GM18517 (cell line): ENCODE measurements around the gene ATP2A3.

Experiments used
- ATAC-seq: cut with Tn5 transposase; IDR thresholded peaks from one replicate; pipeline ENCODE4 v1.9.1; 2021; ENCODE audit warnings: mild to moderate bottlenecking, moderate library complexity; ENCODE audit not compliant: unreplicated experiment

The ATP2A3 gene

DNA sequence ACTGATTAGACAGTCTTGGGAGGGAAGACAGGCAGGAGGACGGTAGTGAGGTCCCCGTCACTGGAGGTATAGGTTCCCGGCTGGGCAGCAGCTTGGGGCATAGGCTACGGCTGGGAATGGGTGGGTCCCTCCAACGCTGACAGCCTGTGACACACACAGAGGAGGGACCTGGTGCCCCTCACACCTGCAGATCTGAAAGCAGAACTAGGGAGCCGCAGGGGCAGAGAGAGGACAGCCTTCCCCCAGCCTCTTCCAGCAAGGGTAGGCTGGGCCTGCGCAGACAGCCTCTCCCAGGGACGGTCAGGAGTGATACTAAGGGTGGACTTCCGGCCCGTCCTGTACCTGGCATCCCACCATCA lies 49.9 kb downstream of the ATP2A3 start:
- ATAC-seq, result peak; percentile 51

DNA sequence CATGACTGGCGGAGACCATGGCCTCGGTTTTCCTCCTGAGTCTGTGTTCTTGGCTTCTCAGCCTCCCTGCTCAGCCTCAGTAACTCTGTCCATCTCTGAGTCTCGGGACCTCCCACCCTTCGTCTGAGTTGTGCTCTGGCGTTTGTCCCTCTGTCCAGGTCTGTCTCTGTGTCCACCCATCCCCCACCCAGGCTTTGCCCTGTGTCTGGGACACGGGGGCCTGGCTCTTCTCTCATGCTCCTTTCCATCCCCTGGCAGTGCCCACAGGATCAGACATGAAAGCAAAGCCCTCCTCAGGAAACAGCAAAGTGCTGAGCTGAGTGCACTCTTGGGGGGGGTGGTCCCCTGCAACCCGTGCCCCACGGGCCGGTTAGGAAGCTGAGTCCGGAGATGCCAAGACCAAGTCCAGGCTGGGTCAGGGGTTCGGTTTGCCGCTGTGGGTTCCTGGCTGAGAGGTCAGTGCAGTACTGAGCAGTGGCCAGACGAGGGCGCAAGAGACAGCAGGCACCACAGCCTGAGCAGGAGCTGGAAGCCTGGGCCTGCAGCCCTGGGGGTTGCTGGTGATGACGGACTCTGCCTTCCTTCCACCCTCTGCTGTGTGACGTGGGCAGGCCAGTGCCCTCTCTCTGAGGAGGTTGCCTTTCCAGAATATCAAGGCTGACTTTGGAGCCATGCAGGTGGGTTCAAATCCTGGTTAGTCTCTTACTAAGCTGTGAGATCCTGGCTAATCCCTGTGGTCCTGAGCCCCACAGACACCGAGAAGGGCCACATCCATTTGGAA lies 50.5 kb downstream of the ATP2A3 start:
- ATAC-seq, result peak; percentile 51

DNA sequence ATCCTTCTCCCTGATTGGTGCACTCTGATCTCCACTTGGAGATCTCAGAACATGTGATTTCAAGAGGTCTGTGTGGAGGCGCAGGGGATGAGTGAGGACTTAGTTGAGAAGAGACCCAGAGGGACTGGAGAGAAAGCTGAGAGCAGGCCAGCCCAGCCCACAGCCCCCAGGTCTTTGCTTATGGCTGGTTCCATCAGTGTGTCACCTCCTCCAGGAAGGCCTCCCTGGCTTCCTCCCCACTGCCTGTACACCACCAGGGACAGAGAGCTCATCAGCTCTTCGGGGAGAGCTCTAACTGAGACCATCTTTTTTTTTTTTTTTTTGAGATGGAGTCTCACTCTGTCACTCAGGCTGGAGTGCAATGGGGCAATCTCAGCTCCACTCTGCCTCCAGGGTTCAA lies 51.4 kb downstream of the ATP2A3 start:
- no peak for ATAC-seq

DNA sequence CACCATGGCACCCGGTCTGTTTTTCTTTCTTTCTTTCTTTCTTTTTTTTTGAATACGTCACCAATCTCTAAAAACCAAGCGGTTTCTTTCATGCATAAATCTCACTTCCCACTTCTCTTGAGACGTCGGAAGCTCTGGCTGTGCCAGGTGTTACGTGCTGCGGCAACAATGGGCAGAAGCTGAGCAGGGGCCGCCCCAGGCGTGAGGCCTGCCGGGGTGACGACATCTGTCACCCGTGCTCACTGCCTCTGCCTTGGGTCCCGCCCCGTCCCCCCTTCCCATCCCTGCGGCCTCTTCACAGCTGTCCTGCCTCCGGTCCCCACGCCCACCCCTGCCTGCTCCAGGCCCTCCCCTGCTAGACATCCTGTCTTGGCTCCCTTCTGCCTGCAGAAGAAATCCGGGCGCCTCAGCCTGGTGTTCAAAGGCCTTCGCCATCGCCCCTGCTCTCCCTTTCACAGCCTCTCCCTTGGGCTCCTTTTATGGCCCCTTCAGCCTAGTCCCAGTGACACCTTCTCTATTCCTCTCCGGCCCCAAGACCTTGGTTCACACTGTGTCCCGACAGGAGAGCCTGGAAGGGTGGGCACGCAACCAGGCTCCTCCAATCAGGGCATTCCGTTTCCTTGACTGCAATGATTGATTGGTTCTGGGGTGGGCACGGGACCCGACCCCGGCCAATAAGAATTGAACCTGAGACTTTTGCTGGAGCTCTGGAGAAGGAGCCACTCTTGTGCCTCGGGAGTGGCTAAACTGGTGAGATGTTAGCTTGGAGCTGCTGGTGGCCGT lies 52.8 kb downstream of the ATP2A3 start:
- peak; percentile 57 for ATAC-seq

DNA sequence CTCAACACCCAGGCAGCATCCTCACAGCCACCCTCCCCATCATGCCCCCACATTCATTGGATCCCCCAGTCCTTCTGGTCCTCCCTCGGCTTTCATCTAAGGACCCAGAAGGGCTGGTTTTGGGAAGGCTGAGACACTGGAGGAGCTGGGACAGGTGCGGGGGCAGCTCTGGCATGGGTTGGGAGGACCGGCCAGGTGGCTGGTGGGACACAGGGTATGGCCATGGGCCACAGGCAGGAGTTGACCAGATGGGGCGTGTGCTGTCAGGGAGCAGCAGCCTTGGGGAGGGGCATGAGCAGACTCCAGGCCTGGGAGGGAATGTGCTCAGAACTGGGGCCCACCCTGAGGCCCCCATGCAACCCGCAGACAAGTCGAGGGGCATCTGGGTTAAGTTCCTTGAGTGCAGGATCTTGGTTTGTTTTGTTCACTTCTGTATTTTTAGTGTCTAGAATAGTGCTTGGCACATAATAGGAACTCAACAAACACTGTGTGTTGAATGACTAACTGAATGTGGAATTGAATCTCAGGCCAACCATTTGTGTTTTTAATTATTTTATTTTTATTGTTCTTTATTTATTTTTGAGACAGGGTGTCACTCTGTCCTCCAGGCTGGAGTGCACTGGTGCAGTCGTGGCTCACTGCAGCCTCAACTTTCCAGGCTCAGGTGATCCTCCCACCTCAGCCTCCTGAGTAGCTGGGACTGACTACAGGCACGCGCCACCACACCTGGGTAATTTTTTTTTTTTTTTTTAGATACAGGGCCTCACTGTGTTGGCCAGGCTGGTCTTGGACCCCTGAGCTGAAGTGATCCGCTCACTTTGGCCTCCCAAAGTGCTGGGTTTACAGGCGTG lies 53.6 kb downstream of the ATP2A3 start:
- no peak for ATAC-seq

DNA sequence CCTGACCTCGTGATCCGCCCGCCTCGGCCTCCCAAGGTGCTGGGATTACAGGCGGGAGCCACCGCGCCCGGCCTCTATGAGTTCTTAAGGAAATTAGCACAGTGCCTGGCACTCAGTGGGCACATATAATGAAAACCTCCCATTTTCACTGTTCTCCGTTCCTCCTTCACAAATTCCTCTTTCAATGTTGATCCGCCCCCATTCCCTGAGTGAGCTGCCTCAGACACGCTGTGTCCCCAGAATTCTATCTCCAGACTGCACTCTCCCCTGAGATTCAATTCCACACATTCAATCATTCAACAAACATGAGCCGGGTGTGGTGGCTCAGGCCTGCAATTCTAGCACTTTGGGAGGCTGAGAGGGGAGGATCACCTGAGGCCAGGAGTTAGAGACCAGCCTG lies 55.0 kb downstream of the ATP2A3 start:
- no peak for ATAC-seq

DNA sequence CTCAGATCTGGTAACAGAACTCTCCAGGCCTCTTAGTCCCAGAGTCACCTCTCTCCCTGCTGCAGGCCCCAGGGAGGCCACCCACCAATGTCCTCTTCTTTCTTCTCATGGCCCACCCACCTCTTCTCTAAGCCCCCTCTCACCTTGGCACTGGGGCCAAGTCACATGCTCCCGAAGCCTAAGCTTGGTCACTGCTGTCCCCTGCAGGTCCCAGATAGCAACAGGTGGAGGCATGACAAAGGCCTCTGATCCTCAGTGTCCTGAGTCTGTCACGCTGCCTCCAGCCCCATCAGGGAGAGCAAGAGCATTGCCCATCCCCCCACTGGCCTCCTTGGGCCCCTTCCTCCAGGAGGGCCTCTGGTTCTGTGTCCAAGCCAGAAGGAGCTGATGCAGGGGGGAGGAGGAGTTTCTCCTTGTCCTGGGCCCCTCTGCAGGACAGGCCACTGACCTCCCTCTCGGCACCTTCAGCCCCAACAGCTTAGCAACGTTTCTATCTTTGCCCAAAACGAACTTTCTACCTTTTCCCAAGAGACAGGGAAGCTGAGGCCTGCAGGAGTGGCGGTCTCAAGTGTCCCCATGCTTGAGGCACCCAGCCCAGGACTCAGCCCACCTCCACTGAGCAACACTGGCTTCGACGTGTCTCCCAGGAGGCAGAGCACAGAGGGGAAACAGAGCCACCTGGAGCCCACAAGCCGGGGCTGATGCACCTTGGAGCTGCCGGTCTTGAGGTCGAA lies 56.6 kb downstream of the ATP2A3 start:
- ATAC-seq, result no peak

DNA sequence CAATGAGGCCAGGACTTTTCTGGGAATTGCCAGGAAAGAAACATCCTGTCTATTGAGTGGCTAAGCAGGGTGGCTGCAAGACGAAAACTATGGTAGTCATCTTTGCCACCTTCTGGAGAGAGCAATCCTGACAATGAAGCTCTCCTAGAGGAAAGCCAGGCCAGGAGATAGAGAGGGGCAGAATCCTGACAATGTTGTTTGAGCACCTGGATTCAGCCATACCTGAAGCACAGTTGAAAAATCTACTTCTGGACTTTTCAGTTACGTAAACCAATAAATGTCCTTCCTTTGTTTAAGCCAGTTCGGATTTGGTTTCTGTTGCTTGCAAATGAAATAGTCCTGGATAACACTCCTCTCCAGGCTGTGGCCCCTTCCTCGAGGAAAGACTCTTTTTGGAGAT lies 57.4 kb downstream of the ATP2A3 start:
- ATAC-seq, result no peak

DNA sequence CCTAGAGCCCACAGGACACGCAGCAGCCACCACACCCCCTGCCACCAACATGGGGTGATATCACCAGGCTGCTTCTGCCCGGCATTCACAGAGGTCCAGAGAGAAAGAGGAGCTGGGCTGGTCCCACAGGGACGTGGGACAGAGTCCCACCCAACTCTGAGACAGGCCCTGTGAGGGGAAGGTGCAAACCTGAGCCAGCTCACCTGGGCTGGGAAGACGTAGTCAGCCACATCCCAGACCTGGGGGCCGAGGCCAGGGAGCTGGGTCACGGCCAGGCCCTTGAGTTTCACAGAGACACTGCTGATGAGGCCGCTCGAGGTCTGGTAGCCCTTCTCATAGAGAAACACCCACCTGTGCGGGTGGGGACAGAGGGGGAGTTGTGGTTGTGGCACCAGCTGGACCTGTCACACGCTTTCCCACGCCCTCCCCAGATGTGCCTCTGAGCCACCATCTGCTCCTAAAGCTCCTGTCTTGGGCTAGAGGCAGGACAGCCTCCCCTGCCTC lies 59.2 kb downstream of the ATP2A3 start:
- ATAC-seq, result no peak

DNA sequence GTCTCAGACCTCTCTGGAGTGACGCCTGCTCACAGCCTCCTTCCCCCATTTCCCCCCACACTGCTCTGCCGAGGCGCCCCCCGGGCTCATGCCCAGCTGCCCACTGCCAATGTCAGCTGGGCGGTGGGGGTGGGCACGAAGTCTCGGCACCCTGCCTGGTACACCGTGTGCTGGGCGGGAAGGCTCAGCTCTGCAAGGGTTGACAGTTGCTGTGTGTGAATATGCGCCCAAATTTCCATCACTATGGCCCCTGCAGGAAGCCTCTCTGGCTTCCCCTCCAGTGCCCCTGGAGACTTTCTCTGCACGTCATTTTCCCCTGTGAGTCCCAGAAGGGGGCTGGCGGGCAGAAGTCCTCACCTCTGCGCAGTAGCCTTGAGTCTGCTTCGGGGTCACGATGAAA lies 59.7 kb downstream of the ATP2A3 start:
- no peak for ATAC-seq

DNA sequence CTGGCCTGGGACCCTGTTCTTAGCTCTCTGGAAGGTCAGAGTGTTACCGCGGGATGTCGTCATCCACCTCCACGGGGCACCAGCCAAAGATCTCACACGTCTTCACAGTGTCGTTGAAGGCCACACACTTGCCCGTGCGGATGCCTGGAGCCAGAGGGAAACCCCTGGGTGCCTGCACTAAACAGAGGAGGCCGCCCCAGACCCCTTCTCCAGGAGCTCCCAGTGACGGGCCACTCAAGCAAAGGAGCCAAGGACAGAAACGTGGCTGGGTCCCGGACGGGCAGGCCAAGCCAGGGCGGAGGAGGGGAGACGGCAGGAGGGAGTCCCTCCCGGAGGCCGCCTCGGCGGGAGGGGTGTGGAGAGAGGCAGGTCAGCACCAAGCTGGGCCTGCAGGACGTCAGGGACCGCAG lies 60.4 kb downstream of the ATP2A3 start:
- ATAC-seq, result no peak

DNA sequence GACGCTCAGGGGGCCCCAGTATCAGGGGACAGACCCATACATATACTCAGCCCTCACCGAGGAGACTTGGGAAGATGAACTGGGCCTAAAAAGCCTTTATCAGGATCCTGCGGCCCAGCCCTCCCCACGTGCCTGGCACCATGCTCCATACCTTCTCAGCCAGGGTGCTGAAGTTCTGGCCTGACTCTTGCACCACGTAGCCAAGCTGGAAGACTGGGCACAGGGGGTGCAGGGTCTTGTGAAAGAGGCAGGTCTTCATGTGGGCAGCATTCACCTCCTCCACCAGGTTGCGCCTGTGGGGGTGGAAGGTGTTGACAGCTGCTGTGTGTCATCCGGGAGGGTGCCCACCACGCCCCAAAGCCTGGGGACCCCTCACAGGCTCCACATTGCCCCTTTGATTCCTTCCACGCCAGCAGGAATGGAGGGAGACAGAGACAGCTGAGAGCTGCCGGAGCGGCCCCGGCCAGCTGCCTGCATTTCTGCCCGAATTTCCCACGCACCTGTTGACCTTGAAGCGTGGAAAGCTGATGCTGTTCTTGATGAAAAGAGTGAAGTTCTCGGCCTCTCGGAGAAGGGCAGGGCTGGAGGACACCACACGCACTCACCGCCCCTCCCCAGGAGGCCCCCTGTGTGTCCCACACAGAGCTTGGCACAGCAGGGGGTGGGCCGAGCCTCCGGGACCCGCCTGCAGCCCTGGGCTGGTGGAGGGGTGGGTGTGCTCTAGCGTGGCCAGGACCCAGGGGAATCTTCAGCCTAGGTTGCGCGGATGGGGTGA lies 61.0 kb downstream of the ATP2A3 start:
- no peak for ATAC-seq

DNA sequence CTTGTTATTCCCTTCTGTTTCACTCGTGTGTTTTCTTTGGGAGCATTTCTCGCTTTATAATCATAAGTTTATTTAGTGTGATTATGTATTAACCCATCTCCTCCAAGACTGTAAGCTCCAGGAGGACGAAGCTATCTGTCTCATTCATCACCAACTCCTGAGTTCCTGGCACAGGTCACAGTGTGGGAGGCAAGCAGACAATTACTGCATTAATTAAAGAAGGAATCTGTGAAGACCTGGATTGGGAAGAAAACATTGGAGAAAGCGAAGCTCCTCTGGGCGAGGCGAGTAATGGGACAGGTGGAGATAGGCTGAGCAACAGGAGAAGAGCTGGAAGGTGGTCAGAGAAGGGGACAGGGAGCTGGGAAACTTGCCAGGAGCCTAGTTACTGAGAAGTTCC lies 63.6 kb downstream of the ATP2A3 start:
- ATAC-seq, result no peak

DNA sequence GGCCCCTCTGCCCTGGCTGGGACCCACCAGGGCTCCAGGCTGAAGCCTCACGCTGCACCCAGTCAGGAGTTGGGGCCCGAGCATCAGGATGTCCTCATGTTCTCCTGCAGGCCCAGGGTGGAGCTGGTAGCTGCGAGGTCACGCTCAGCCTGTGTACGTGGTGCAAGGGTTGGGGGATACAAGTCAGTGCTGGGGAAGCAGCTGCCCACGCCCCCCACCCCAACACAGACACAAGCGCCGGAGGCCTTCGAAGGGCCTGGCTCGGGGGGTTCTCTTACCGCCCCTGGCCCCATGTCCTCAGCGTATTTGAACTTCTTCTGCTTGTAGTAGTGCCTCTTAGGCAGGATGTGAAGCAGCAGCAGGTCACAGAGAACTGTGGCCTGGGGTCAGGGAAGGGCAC lies 66.5 kb downstream of the ATP2A3 start:
- no peak for ATAC-seq

DNA sequence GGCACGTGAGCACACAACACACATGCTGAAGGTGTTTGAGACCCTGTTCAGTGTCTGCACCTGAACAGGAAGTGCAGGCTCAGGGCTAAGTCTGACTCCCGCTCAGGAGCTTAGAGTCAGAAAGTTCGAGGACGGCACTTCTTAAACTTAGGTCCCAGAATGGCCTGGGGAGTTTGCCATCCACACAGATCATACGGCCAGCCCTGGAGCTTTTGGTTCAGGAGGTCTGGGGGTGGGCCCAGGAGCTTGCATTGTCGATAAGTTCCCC lies 67.3 kb downstream of the ATP2A3 start:
- ATAC-seq, result no peak

DNA sequence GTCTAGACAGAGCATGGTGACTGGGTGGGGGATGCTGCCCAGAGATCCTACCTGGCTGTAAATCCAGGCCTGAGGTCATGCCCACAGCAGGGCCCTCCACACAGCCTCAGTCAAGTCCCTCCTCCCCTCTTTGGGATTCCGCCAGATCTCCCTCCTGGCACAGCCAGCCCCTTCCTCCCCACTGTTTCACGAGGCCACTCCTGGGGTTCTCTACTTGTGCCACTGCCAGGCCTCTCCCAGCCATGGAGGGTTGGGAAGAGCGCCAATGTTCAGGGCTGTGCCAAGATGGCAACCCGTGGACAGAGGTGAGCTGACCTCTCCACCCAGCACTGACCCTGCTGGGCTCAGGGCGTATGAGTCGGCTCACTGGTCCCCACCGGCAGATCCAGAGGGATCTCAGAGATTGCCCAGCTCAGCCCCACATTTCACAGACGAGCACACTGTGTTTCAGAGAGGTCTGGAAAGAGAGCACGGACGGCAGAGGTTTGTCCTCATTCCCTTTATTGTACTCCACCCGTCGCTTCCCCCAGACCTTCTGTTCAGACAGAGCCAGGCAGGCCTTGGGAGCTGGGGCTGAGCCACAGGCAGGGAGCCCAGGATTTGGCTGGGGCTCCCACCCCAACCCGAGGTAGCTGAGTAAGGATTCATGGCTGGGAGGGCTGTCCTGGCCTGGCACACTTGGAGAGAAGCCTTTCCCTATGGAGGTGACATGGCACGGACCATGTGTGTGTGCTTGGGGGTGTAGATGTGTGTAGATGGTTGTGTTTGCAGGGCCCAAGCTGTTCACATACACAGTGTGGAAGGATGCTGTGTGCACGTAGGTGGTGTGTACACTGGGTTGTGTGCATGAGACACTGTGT lies 67.9 kb downstream of the ATP2A3 start:
- no peak for ATAC-seq

DNA sequence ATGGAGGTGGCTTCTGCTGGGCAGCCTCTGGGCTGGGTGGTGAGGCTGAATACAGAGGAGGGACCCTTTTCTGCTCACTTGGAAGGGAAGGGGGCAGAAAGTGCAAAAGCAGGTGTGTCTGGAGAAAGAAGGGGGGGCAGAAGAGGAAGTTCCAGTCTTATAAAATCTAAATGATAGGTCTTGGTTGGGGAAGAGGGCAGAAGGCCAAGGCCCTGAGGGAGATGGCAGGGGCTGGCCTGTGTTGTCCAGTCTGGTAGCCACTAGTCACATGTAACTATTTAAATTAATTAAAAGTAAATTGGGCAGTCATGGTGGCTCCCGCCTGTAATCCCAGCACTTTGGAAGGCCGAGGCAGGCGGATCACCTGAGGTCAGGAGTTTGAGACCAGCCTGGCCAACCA lies 68.9 kb downstream of the ATP2A3 start:
- no peak for ATAC-seq

DNA sequence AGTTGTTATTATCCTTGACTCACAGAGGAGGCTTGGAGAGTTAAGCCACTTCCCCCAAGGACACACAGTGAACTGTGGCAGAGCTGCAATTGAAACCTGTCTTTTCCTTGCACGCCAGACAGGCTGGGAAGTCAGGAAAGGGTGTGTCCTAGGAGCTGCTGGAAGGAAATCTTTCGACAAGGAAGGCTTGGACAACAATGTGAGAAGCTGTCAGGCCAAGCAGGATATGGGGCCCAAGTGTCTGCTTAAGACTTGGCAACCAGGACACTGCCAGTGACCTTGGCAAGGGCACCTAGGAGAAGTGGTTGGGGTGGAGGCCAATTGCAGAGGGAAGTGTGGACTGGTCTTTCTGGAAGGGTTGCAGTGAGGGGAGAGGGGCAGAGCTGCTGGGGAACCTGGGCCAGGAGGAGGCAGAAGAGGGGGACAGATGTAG lies 69.3 kb downstream of the ATP2A3 start:
- no peak for ATAC-seq

DNA sequence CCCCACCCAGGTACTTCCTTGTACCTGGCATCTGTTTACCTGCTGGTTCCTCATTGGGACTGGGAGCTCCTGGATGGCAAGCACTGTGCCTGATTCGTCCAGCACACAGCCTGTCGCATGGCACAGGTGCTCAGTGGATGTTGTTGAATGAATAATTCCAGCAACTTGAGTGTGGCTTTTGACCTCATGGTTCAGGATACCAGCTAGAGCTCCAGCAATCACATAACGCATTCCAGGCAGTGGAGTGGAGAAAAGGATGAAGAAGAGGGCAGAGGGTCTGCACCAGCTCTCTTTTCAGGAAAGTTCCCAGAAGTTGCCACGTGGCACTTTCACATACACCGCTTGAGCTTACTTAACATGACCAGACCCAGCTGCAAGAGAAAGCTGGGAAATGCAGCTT lies 70.0 kb downstream of the ATP2A3 start:
- ATAC-seq, result no peak
